ENCODE results near the gene ANKRD42. TPM values are rescaled to one million over a fixed set of nuclear protein-coding genes. Genes with fewer than 3 reads are reported as not detected.

Gene ANKRD42
- total and polyA plus RNA-seq, 9 of the 15 experiments (the other 6 are each of a cell fraction or from before 2014, with no cell fraction given): 2.8 to 9.1 (median 6.1) TPM

- TF ChIP-seq ZNF586 (CRISPR knock-in tag; conservative IDR thresholded peaks at IDR 0.05) (no peak), BACH1 (tag; IDR thresholded peaks at IDR 0.05) (no peak), AFF1 (IDR thresholded peaks at IDR 0.05; ENCODE audit: low read depth in 1 of 2, partially characterized antibody in 2 of 2) (peak in 1 of 2 experiments; percentile 21), HNRNPK (IDR thresholded peaks at IDR 0.05; ENCODE audit: low read depth, low read length, poor library complexity, severe bottlenecking) (no peak), ZNF197 (CRISPR knock-in tag; IDR thresholded peaks at IDR 0.05; ENCODE audit: low read depth) (no peak), KDM4B (IDR thresholded peaks at IDR 0.05; ENCODE audit: borderline replicate concordance in 2 of 2, low read depth in 1 of 2) (no peak), PHF20 (IDR thresholded peaks at IDR 0.05; ENCODE audit: partially characterized antibody) (no peak), OTX1 (CRISPR knock-in tag; IDR thresholded peaks at IDR 0.05) (no peak), ZBTB33 (CRISPR knock-in tag; IDR thresholded peaks at IDR 0.05) (no peak), HEY1 (CRISPR knock-in tag; IDR thresholded peaks at IDR 0.05; ENCODE audit: borderline replicate concordance) (no peak), HNRNPUL1 (IDR thresholded peaks at IDR 0.05; ENCODE audit: low read length) (no peak), KDM2B (CRISPR knock-in tag; IDR thresholded peaks at IDR 0.05) (no peak), ZBTB5 (IDR thresholded peaks at IDR 0.05) (no peak), ZBTB49 (CRISPR knock-in tag; IDR thresholded peaks at IDR 0.05; ENCODE audit: borderline replicate concordance) (no peak), CBX8 (IDR thresholded peaks at IDR 0.05; ENCODE audit: borderline replicate concordance, extremely low read depth, low read depth, low read length, poor library complexity, severe bottlenecking) (no peak)
Observed at GRCh38 chr11:83156144-83156995, 37.1 kb upstream of the ANKRD42 start (continued).
